GM21529 (cell line): ENCODE measurements around the gene LARP1.
A peak's percentile ranks its signal among the peaks of the same experiment; 100 is the strongest.
"Not testable (repeated sequence)": the region's sequence is repeated elsewhere in the genome, so short reads cannot be mapped to it uniquely, and the experiment has no call there.

Experiments
- ATAC-seq: cut with Tn5 transposase; IDR thresholded peaks from one replicate; pipeline ENCODE4 v1.9.1; 2021; ENCODE audit not compliant: unreplicated experiment

LARP1 gene

DNA sequence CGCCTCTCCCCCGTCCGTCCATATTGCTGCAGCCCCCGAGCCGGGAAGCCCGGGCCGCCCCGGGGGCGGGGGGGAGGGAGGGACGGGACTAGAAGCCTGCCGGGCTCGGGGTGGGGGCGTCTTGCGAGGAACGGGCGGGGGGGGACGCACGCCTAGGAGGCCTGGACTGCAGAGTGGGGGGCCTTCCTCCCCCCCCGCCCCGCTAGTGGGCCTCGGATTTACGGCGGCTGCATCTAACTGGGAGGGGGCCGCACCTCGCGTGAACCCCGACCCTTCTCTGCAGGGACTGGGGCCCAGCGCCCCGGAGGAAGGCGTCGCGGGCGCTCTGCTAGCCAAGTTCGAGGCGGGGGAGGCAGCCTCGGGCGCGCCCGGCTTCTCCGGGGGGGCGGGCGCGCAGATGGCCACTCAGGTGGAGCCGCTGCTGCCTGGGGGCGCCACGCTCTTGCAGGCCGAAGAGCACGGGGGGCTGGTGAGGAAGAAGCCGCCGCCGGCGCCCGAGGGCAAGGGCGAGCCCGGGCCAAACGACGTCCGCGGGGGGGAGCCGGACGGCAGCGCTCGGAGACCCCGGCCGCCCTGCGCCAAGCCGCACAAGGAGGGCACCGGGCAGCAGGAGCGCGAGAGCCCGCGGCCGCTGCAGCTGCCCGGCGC, at the start of gene LARP1:
Gene LARP1 (plus strand): TSS at position 17 of the 648 bp plus-strand sequence. CDS start 381 bp downstream, at position 398.
- ATAC-seq, result peak; percentile 14

DNA sequence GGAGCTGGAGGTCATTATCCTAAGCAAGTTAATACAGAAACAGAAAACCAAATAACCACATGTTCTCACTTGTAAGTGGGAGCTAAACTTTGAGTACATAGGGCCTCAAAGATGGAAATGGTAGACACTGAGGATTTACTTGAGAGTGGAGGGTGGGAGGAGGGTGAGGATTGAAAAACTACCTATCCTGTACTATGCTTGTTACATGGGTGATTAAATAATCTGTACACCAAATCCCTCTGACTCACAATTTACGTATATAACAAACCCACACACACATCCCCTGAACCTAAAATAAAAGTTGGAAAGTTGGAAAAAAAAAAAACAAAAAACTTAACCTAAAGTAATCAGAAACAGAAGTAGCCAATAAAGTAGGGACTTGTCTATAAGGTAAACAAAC, 48.8 kb upstream of the LARP1 start:
- ATAC-seq, result no peak

DNA sequence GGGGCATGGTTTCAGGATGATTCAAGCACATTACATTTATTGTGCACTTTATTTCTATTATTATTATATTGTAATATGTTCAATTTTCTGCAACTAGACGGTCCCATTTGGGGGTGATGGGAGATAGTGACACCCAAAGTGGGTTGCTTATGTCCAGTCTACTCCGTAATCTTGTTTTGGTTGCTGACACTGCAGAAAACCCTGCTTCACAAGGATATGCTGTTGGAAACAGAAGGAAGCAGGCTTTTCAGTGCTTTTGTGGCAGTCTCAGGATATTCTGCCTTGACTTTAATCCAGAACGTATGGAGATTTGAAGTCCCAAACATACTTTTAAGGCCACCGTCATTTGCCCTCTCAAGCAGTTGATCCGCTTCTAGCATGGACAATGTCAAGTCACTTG, 47.5 kb upstream of the LARP1 start:
- ATAC-seq, result no peak

DNA sequence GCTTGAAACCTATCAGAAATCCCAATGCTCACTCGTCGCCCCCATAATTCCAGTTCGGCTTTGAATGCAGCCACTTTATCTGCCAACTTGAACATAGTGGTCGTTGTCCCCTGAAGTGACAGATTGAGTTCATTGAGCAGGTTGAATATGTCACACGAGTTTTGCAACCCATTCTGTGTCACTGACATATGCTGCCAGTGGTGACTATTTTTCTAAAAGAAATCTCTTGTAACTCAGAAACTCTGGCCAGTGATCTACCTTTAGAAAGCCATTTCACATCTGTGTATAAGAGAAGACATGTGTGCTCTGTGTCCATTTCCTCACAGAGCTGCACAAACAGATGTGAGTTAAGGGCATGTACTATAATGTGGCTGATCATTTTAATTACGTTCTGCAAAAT, 47.0 kb upstream of the LARP1 start:
- ATAC-seq, result no peak

DNA sequence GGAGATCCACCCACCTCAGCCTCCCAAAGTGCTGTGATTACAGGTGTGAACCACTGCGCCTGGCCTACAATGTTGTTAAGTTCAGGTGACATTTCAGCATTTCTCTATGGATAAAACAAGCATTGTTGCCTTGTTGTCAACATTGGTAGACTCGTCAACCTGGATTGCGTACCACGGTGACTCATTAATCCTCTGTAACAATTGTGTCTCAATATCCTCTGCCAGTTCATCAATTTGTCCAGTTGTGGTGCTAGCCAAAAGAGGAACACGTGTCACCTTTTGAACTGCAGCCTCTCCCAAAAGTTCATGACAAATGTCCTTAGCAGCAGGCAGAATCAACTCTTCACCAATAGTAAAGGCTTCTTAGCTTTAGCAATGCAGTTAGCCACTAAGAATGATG, 46.3 kb upstream of the LARP1 start:
- ATAC-seq, result no peak

GRCh38 chr5:154709368-154710305, 45.5 kb upstream of the LARP1 start:
- ATAC-seq, result no peak

- no peak for ATAC-seq
Observed at GRCh38 chr5:154712518-154713437, 42.4 kb upstream of the LARP1 start.

GRCh38 chr5:154713615-154714125, 41.5 kb upstream of the LARP1 start:
- no peak for ATAC-seq

DNA sequence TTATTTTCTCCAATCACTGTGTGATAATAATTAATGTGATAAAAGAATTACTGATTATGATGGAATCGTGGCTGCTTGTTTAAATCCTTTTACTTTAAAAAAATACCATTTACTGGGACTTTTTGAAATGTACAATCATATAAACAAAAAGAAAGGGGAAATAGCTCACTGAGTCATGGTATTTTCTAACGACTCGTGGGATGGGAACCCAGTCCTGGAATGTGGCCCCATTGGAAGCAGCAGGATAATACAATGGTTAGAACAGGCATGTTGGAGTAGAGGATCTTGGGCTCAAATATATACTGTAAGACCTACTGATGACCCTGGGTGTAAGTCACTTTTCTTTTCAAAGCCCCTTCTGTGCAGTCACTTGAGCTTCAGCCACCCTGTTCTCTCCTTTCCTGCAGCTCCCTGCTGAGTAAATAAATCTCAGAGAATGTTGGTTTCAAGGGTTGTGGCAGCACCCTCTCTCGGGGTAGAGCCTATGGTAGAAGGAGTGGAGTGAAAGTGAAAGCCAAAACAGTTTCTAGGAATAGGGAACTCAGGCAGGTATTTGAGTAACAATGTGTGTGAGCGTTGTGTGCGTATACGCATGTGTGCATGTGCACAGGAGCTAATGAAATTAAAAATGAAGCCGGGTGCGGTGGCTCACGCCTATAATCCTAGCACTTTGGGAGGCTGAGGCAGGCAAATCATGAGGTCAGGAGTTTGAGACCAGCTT, 40.8 kb upstream of the LARP1 start:
- peak; percentile 75 for ATAC-seq

- no peak for ATAC-seq
Observed at GRCh38 chr5:154721481-154722058, 33.6 kb upstream of the LARP1 start.

DNA sequence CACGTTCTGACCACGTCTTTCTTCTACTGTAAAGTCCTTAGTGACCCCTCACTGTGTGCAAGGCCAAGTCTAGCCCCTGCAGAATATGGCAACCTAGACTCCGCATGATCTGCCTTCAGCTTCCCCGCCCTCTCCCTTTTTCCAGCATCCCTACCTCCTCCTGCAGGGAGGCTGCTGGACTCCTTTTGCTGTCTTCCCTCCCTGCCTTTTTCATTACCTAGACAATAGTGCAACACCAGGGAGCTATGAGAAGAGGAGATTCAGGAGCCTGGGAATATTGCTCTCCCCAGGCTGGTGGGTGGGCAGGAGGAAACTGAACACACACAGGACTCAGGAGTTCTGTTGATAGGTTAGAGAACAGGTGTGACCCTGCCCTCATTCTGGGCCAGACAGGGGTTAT, 33.1 kb upstream of the LARP1 start:
- ATAC-seq, result no peak

GRCh38 chr5:154722936-154723335, 32.2 kb upstream of the LARP1 start:
- no peak for ATAC-seq

DNA sequence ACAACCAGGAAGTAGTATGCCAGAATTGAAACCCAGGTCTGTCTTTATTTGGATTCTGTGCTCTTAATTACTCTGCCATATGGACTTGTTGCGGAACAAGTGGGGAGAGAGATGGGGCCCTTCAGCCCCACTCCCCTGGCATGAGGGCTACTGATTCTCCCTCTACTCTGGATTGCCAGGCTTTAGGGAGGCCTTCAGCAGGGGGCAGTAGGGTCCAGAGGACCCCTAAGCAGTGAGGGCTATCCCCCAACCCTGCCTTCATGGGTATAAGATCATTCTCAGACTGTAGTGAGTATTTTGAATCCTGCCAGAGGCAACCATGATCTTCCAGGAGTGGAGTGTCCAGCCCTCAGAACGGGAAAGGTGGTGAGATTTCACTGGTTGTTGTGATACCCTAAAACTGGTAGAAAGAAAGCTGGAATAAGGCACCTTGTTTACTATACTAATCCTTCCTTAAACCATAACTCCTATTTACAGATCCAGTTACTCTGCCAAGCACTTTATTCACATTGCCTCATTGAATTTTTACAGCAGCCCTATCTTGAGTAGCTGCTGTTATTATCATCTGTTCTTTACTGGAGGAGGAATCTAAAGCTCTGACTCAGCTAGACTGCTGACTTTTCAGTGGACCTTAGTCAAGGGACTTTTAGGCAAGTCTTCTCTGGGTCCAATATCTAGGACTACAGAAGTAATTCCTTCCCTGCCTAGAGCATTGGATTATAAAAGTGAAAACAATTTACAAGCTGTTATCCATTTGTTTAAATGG, 31.3 kb upstream of the LARP1 start:
- no peak for ATAC-seq

DNA sequence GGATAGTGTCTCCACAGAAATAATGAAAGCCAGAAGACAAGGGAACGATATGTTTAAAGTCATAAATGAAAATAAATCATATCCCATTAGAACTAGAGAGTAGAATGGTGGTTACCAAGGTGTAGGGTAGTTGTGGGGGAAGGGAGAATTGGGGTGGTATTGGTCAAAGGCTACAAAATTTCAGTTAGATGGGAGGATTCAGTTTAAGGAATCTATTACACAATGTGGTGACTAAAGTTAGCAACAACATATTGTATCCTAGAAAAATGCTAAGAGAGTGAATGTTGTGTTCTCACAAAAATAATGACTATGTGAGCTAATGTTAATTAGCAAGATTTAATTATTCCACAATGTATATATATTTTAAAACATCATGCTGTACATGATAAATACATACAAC, 27.8 kb upstream of the LARP1 start:
- no peak for ATAC-seq

- ATAC-seq, result no peak
Observed at GRCh38 chr5:154728939-154729588, 26.1 kb upstream of the LARP1 start.

- no peak for ATAC-seq
Observed at GRCh38 chr5:154729613-154730012, 25.6 kb upstream of the LARP1 start.

GRCh38 chr5:154730761-154731160, 24.4 kb upstream of the LARP1 start:
- ATAC-seq, result not testable (repeated sequence)

DNA sequence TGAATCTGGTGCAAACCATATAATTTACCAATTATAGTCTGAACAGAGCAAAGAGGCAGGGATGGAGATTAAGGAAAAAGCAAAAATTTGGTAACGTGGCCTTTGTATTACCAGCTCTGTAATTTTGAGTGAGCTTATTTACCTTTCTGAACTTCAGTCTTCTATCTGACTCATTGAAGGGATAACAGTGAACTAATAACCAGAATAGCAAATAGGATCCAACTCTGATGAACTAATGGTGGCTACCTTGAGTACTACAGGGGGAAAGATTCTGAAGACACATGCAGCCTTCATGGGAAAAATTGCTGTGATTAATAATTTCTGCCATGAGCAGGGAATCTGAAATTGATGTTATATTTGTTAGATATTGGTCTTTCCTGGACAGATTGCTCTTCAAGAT, 23.0 kb upstream of the LARP1 start:
- ATAC-seq, result no peak
